GM13976 (cell line): ENCODE results near the gene RASSF8.

Source experiments
- DNase-seq: peaks from one replicate; pipeline ENCODE4 v3.0.0; 2012; ENCODE audit warnings: low spot score
- CTCF ChIP-seq: IDR thresholded peaks from 2 replicates; pipeline ENCODE4 v1.5.1; 2012; ENCODE audit warnings: borderline replicate concordance, mild to moderate bottlenecking; ENCODE audit not compliant: insufficient read depth; ENCODE audit errors: extremely low read depth, missing control alignments, control extremely low read depth
- in situ Hi-C: fragments of 300-500 bp; cut with MboI; formaldehyde crosslinking; loops from one replicate; pipeline ENCODE4 v1.12.0; 2022; ENCODE audit warnings: low sequenced_read_pairs, mixed read lengths, inconsistent platforms; ENCODE audit not compliant: unreplicated experiment

Gene RASSF8

GRCh38 chr12:26042645-26043044 lies 84.2 kb downstream of the RASSF8 start:
- no peak for DNase-seq
- in situ Hi-C loops, result no loop called here
- no peak for TF ChIP-seq CTCF

- TF ChIP-seq CTCF, result no peak
- in situ Hi-C loops, result no loop called here
- no peak for DNase-seq
Measured at GRCh38 chr12:26043135-26044006, 84.9 kb downstream of the RASSF8 start.

DNA sequence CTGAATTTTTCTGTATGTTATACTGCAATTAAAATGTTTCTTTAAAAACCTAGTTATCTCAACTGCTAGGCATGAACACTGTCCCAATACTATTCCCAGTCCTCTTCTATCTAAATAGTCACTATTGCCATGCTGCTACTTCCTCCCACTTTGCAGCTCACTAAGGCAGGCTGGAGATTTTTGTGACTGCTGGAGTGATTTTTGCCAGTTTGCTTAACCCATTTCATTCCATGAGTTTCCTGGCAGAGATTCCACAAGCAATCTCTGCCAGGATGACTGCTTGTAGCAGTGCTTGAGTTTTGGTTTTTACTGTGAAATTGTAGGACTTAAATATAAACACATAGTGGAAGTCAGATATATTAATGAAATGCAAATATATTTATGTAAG lies 85.5 kb downstream of the RASSF8 start:
- in situ Hi-C loops, result no loop called here
- no peak for DNase-seq
- TF ChIP-seq CTCF, result no peak

DNA sequence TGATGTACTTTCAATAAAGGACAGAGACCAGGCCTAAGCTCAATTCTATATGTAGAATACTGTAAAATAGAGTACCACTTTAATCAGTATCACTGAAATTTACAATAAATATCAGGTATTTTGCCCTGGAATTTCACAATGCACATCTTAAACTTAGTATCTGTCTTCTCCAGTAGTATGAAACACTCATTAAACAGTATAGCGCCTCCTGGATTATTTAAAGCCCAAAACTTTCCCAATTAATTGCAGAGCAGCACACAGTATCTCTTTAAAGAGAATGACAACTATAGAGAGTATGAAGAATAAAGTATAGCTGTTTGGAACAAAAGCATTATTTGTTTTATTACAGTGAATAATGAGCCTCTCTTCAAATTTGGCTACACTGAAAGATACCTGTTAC lies 86.1 kb downstream of the RASSF8 start:
- DNase-seq, result no peak
- in situ Hi-C loops, result no loop called here
- TF ChIP-seq CTCF, result no peak

GRCh38 chr12:26046203-26046602 lies 87.7 kb downstream of the RASSF8 start:
- no peak for DNase-seq
- in situ Hi-C loops, result no loop called here
- no peak for TF ChIP-seq CTCF

- in situ Hi-C loops, result no loop called here
- no peak for TF ChIP-seq CTCF
- DNase-seq, result no peak
Measured at GRCh38 chr12:26046906-26047305, 88.4 kb downstream of the RASSF8 start.
